HG03457 (cell line): ENCODE results near the gene VSIR.

ENCODE experiments used
- ATAC-seq: cut with Tn5 transposase; IDR thresholded peaks from one replicate; pipeline ENCODE4 v1.9.1; 2021; ENCODE audit warnings: moderate number of reproducible peaks; ENCODE audit not compliant: unreplicated experiment

The VSIR gene

DNA sequence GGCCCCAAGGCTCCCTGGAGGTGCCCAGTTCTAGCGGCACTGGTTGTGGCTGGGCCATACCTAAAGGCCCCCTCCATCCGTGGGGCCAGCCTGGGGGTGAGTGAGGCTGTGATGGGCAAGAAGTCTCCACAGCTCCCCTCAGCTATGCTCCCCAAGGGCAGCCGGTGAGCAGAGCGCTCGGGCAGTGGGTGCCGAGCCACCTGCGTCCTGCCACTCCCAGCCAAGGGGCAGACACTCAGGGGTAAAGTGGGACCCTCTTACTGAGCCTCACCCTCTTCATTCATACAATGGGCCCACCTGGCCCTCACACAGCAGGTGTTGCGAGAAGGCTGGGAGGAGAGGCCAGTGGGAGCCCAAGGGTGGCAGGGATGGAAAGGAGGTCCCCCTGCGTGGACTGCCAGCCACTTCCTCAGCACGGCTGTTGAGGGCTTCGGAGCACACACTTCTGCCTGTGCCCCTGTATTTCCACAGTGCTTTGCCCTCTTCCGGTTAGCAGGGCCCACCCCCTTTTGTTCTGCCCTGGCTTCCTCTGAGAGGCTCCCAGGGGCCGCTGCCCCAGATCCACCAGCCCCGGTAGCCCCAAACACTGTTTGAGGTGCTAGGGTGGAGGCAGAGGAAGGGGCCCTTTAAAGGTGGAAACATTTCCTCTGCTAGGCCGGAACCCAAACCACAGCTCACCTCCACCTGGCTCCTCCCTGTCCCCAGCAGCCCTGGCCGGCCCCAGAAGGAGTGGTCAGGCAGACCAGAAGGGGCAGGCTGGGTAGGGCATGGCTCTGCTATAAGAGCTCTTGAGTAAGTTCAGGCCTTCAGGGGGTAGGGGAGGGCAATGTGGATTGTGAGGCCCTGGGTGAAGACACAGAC, 37.4 kb downstream of the VSIR start:
- no peak for ATAC-seq

DNA sequence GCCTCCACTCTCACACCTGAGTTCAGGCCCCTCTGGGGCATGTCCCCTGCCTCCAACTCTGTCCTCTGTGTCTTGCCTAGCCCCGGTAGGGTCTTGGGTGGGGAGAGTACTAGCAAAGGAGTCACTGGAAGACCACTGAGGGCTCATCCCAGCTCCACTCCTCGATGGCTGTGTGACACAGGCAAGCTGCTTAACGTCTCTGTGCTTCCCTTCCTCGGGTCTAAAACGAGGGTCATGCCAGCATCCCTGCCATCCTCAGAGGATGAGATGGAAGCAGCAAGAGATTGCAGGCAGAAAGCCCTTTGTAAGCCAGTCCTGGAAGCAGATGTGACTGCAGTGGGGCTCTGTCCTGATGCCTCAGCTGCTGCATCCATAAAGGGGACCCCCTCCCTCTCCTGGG, 38.5 kb downstream of the VSIR start:
- ATAC-seq = no peak

DNA sequence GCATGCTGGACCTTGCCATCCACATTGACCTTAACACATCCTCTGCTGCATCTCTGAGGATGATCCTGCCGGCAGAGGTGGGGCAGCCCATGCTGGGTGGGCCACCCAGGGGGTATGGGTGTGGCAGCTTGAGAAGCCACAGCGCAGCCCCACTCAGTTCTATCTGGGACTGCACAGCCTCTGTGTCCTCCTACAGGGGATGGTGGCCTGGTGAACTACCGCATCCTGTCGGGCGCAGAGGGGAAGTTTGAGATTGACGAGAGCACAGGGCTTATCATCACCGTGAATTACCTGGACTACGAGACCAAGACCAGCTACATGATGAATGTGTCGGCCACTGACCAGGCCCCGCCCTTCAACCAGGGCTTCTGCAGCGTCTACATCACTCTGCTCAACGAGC, 41.5 kb downstream of the VSIR start:
- ATAC-seq = no peak

DNA sequence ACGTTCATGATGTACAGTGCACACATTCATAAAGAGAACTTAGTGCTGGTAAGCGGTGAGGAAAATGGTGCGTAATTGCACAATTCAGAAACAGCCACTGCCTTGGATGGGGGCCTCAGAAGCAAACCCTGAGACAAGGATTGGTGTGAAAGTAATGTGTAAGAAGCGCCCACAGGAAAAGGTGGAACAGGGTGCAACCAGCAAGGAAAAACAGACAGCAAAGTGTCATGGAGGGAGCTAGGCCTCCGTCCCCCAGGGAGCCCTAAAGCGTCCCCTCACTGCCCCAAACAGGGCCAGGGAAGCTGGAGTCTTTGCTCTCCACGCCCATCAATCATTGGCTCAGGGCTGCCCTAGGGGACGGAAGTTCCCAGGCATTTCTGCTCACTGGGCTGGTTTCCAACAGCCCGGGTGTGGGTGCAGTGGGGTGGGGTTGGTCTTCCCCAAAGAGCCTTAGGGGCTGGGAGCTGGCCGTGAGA, 44.1 kb downstream of the VSIR start:
- ATAC-seq = no peak

DNA sequence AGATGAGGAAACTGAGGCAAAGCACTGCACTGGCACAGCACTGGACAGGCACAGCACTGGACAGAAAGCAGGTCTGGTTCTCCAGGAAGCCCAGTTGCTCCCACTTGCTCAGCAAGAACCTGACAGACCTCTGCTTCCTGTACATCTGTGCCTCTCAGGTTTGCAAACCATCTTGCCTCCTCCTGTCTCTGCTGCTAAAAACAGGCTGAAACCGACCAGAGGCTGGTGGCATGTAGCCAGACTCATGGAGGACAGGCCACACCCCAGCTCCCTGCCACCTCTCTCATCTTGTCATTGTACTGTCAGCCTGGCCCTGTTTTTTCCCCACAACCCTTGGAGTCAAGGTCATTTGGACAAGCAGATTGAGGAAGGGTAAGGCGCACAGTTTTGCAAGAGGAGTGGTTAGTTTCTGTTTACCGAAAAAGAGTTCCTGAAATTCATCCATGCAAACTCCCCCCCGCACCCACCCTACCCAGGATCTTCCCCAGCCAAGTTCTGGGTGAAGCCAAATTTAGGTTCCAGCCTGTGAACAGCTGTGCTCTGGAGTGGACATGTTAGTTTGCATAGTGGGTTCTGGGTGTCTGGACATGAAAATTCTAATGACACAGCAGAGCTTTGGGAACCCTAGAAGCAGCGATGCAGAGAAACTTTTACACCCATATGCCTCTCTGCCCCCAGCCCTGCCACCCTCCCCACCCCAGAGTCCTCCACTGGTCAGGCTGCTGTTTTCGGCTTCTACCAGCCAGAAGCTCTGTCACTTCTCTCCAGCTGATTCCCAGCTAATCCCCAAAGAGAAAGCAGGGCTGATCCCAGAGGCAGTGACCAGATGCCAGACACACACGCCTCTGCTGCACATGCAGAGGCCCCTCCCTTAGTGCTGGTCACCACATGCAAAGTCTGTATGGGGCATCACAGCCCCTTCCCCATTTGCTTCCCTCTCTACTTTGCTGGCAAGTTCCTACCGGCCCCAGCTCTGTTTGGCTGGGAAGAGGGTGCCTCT, 45.3 kb downstream of the VSIR start:
- no peak for ATAC-seq

DNA sequence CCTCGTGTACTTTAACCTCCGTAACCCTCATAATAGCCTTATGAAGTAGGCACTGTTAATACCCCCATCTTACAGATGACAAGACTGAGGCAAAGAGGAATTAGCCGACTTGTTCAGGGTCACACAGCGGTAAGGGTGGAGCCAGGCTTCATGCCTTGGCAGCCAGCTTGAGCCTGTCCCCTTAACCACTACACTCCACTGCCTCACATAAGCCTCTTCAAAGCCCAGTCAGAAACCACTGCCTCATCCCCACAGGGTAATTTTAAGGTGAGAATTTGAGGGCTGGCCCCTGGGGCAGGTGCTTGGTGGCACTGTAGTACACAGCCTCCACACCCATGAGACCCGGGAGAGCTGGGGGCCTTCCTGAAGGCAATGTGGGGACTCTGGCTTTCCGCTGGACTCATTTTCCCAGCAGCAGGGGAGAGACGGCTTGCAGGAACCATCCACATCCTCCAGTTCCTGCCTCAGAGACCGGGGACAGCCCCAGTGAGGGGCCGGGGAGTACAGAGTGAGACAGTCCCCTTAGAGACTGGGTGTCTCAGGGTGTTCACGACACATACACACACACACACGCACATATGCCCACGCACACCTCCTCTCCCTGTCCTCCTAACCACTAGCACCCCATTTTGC, 46.1 kb downstream of the VSIR start:
- no peak for ATAC-seq

DNA sequence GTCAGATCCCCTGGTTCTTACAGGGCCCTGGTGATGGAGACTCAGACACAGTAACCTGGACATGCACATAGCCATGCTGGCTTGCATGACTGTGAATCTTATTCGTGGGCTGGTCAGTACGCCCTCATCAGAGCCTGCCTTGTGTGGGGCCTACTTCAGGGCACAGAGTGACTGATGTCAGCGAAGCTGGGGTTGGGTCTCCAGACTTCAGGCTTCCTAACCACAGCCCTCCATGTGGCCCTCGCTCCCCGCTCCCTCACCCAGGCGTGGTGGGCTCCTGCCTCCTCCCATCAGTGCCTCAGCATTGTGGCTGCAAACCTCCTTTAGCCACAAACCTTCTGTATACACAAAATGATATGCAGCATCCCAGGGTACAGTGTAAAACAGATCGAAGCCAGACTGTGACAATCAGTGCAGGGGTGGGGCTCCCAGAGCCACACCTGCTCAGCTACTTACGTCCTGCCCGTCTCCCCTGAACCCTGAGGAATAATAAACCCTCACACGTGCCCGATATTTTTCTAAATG, 46.7 kb downstream of the VSIR start:
- no peak for ATAC-seq

DNA sequence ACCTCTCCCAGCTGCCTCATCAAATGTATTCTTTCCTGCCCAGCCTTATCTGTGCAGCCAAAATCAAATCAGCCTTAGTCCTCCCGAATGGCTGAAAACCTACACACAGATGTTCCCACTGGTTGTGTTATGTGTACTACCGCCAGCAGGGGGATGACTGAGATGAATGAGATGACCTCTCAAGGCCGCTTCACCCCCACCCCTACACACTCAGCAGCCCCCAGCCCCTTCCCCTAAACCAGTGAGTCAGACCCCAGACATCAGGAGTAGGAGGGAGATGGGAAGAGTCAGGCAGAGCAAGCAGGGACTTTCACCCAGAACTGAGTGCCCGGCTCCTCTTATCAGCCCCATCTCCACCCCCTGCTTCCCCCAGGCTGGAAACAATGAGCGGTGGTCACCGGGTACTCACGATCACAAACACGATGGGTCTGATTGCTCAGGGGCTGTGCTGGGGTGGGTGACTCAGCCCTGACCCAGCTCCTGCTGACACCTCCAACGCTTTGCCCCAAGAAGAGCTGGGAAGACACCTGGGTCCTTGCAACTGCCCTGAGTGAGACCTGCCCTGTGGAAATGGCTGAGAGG, 47.2 kb downstream of the VSIR start:
- ATAC-seq = no peak

DNA sequence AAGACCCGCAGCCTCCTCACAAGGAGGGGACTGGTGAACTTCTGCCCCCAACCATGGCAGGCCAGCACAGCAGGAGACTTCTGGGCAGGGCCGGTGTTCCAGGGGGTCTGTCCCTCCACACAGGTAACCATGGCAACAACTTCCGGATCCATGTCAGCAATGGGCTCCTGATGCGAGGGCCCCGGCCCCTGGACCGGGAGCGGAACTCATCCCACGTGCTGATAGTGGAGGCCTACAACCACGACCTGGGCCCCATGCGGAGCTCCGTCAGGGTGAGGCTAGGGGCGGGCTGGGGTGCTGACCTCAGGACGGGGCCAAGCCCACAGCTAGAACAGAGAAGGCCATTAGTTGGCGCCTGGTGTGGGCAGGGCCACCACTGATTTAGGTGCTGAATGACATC, 48.1 kb downstream of the VSIR start:
- ATAC-seq = no peak

DNA sequence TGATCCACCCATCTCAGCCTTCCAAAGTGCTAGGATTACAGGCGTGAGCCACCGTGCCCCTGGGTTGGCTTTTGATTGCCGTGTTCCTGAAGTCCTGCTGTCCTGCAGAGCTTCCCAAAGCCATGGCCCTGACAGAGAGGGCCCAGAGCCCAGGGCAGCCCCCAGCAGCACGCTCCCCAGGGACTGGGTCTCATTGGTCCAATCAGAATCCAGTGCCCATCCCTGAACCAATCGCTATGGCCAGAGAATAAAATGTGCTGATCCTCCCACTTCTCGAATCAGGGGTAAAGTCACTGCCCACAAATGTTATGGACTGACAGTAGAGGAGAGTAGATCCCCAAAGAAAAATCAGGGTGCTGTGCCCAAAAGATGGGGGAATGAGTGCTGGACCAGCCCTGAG, 48.8 kb downstream of the VSIR start:
- ATAC-seq = no peak

DNA sequence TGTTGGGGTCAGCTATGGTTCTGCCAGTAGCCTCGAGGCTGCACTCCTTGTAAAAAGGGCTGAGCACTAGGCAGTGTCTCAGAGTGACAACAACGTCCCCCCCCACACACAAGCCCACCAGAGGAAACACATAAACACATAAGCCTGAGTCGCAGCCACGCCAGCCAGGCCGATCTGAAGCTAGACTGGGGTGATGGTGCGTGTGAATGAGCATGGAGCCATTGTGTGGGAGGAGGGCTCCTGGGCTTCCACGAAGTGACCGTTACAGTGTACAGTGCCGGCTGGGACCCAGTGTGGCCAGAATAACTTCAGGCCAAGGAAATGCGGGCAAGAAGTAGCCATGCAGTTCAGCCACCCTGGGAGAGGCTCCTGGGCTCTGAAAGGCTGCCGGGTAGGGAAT, 50.0 kb downstream of the VSIR start:
- no peak for ATAC-seq

DNA sequence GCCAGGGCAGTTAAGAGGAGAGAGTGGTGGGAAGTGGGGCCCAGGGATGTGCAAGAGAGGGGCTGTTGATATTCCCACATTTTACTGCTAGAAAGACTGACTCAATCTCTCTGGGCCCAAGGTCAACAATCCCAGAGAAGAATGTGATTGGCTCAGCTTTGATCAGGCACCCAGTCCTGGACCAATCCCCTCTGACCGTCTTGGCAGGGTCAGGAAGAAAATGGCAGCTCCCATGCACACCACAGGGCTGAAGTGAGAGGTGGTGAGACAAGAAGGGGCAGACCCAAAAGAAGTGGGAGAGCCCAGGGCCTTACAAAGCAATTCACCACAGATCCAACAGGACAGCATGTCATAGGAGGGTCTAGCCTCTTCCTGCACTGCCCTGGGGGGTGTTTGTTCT, 50.5 kb downstream of the VSIR start:
- no peak for ATAC-seq

DNA sequence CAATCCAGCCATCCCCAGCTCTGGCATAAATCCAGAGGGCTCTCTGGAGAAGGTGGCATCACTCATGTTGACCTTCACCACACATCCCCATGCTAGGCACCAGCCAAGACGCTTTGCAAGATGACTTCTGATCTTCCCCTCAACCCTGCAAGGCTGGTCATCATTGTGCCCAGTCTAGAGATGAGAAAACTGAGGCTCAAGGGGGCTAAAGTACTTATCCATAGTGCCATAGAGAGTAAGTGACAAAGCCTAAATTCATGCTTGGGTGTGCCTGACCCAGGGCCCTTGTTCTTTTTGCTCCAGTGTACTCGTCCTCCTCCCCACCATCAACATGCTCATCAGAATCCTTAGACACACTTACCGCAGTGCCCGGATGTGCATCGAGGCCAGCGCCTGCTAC, 52.0 kb downstream of the VSIR start:
- ATAC-seq = no peak

DNA sequence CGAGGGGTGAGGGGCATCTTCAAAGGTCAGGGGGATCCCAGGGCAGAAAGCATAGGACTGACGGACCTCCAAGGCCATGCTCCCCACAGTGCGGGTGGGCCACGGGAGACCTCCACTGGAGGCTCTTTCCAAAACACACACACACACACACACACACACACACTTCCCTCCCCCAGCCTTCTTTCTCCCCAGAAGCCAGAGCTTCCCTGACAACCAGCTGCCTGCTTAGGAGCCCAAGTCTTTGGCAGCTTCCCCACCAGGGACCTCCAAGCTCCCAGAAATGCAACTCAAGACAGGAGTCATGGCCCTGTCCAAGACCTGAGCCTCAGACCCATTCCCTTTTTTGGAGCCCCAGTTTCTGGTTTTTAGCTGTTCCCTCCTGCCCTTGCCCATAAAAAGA, 53.0 kb downstream of the VSIR start:
- ATAC-seq = no peak

DNA sequence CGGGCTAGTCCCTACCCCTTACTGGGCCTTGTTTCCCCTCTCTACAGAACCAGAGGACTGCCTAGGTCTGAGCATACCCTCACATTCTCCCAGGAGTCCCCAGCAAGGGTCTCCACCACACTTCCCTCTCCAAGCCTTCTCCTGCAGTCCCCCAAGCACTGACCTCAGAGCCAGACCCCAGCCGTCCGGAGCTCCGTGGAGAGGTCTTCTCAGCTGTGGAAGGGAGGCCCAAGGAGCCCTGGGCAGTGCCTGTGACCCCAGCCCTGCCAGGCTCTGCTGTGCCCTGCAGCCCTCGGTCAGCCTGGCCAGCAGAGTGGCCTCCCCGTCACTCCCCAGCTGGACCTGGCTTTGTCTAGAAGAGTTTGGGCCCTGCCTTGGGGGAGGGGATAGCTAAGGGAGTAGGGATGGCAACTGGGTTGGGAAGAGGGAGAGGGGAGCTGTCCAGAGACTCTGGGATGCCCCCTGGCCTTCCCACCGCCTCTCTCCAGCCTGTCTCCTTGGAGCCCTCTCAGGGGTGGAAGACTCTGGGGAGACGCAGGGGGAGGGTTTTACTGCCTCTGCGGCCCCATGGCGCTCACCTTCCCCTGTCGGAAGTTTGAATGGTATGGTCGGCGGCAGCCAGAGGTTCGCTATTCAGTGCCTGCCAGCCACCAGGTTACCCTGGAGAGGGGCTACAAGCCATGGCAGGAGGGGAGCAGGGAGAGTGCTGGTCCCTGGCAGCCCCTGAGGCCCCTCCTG, 53.7 kb downstream of the VSIR start, which contains the start of gene C10orf105:
Gene C10orf105 (minus strand): TSS at position 315 of the 738 bp plus-strand sequence. CDS start 3,441 bp downstream, outside the sequence.
- ATAC-seq = no peak

DNA sequence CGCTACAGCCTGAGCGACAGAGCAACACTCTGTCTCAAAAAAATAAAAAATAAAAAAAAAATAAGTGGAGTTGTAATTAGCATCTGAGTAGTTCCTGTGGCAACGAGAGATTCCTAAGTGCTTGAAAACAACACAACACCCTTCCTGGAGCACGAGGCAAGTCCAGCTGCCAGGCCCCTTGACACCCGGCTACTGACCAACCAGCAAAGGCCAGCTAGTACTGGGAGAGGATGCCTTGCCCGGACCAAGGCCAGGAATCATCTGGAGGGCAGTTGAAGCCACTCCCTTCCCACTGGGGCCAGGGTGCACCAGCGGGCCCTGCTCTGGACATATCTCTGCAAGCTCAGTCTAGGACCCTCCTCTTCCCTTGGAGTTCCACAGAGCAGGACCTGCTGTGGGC, 54.3 kb downstream of the VSIR start:
- no peak for ATAC-seq

DNA sequence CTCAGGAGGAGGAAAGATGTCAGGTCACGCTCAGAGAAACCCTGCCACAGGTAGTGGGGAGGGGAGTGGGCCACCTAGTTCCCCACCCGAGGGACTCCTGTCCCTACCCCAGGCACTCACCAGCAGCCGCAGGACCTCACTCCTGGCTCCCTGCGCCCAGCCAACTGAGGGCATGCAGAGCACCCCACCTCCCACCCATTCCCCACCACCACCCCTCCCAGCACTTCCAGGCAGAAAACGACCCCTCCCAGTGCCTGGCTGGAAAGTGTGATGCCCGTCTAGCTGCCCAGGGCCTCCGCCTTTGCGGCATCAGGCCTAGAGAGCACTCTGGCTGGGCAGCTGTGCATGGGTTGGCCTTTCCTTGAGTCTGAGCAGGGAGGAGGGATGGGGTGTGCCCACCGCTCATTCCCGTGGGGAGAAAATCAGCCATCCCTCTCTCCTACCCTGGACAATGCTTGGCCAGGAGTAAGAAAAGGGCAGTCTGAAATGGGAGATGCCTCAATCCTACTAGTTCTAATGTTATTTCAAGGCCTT, 55.1 kb downstream of the VSIR start:
- no peak for ATAC-seq

DNA sequence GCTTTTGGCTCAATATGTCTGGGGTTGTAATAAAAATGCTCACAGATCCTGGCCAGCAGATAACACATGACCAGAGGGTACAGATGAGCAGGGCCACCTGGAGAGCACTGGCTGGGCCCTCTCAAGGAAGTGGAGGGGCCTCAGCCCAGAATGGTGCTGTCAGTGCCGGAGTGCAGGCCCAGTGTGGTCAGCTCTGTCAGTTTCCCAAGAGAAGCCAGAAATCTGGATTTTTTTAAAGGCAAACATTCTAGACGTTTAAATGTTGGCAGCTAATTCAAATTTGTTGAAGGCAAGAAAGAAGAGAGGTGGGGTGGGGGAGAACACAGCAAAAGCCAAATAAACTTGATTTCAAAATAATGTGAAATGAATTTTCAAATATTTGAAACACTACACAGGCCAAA, 55.8 kb downstream of the VSIR start:
- no peak for ATAC-seq

DNA sequence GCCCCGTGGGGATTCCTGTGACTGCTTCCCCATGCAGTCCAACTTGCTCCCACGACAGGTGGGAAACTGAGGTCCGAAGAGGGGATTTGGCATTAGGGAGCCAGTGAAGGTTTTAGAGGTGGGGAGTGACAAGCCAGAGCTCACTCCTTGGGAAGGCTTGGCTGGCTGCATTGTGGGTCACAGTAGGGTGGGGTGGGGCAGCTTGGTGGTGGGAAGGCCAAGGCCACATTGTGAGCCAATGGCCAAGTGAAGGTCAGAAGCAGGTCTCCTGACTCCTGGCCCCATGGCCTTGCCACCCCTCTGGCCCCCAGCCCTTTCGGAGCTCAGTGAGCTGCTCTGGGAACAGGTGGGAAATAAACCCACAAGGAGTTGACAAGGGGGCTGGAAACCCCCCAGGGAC, 56.3 kb downstream of the VSIR start:
- ATAC-seq = no peak

DNA sequence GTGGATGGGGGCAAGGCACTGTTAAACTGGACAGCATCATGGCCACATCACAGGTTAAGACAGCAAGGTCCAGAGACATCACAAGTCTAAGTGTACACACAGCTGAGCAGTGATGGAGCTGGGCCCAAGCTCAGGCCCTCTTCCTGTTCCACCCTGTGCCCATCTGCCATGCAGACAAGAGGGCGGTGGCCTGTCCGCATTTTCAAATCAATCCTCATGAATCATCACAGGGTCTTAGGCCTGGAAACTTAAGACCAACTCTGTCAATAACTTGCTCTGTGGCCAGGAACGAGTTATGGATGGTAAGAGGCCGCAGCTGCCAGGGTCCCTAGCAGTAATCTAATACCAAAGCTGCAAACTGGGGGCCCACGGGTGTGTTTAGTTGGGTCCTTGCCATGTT, 56.9 kb downstream of the VSIR start:
- ATAC-seq = no peak
